HuH-7.5 (cell line): ENCODE results near the gene GAN.

Experiments
- DNase-seq: peaks from one replicate; pipeline ENCODE4 v3.0.0; 2011; ENCODE audit warnings: low spot score

The GAN gene

DNA sequence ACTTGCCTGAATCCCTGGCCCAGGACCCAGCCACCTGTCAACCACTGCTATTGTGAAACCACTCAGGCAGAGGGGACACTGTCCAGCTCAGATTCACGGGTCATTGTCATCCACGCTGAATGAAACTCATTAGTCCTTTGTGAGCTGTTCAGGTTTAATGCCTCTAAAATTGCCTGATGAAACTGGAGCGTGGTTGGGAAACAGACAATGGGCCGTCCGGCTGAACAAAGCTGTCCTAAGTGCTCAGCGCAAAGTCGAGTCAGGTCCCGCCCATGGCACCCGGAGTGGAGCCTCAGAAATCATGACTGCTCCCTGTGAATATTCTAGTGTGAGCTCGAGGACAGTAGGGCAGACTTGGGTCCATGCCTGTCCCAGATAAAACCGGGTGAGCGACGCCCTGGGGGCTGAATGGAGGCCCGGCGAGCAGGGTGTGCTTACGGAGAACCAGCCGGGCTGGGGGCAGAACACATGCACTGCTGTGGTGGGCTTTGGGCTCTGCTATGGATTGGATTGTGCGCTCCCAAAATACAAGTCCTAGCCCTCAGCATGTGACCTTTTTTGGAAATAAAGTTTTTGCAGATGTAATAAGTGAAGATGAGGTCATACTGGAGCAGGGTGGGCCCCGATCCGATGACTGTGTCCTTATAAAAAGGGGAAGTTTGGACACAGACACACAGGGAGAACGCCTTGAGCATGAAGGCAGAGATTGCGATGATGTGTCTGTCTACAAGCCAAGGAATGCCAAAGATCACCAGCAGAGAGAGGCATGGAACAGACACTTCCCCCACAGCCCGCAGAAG, 117.0 kb downstream of the GAN start:
- DNase-seq = no peak

DNA sequence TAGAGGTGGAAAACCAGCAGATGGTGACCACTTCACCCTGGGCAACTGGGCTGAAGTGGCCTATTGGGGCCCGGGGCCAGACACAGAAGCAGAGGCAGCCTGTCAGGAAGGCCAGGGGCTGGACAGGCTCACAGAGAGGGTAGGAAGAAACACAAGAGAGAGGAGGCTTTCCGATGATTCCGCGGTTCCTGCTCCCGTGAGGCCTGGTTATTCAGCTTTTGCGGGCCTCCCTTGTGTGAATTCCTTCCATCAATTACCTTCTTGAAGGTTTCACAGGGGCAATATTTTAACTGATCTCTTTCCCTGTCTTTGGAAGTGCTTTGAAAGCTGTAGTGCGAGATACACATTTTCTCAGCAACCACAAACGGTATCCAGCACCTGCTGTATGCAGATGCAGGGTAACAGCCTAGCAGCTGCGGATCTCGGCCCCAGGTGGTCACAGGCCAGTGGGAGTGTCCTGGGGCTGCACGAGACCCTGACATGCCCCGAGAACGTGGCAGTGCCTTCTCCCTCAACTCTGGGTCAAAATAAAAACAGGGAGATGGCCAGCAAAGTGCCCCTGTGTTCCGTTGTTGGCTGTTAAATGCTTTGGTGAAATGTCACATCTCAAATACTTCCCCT, 118.3 kb downstream of the GAN start:
- DNase-seq = no peak

DNA sequence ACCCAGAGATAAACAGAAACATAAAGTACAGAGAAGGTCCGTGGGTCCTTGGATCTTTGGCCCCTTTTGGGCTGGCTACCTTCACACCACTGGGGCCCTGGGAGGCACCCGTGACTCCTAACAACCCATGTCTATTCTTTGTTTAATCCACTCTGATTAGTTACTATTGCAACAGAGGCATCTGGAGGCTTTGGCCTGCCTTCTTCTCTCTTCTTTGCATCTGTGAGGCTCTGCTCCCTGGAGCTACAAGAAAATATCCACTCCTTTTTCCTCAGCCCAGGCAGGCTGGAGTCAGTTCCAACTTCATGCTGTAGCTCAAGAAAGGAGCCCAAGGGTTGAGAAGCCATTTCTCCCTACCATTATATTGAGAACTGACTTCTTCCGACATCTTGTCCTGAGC, 120.3 kb downstream of the GAN start:
- DNase-seq = no peak

DNA sequence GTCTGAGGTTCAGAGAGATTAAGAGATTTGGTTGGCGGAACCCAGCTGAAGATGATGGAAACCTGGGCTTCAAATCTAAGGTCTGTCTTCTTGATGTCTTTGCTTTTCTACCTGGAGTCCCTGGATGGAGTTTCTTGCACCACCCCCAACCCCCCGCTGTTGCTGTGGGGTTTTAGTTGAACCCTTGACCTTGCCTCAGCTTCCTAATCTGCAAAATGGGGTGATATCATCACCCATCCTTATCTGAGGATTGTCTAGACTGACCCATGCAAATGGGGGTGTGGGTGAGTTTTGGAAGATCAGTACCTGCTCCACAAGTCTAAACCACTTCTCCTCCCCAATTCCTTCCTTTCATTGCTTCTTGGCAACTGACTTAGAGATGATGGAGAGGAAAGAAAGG, 120.8 kb downstream of the GAN start:
- DNase-seq = no peak

- no peak for DNase-seq
Observed at GRCh38 chr16:81436386-81436785, 121.6 kb downstream of the GAN start.

- no peak for DNase-seq
Observed at GRCh38 chr16:81437865-81438264, 123.1 kb downstream of the GAN start.
